Endothelial cell of umbilical vein (primary cell): Measurements from ENCODE around the gene LPAR1. TPM values are rescaled to one million over a fixed set of nuclear protein-coding genes. Genes with fewer than 3 reads are reported as not detected.

ENCODE experiments used
- BruUV-seq: library from RNA; stranded (reverse); fragments of 400-500 nt; replicated peaks from 2 replicates; lab custom pipeline; 2021; lab: Mats Ljungman, UMichigan
- CTCF ChIA-PET: fragments of 300-600, 350-600 bp; sonication (Branson Sonifier 250); formaldehyde crosslinking; loops from one replicate; lab custom pipeline; 2021; ENCODE audit warnings: antibody characterized with exemption, inconsistent platforms; lab: Charles Lee
- POLR2A ChIA-PET: fragments of 300-600, 350-600 bp; sonication (Branson Sonifier 250); formaldehyde crosslinking; loops from one replicate; lab custom pipeline; 2021; ENCODE audit warnings: antibody characterized with exemption, inconsistent platforms; lab: Charles Lee
- DNase-seq: peaks from one replicate; pipeline ENCODE4 v3.0.0-alpha.2; 2011; ENCODE audit warnings: low read depth, low spot score
- FAIRE-seq: peaks from 2 replicates; lab custom pipeline; 2011; peaks lifted over from hg19 to GRCh38; lab: Jason Lieb, UNC
- H2AFZ ChIP-seq: 2 replicates; pipeline ENCODE4 v1.6.0; 2012; ENCODE audit warnings: low read depth, low read length, control low read depth, inconsistent platforms
- H3K27ac ChIP-seq: 2 replicates; pipeline ENCODE4 v1.5.1; 2011; ENCODE audit warnings: low read depth, mild to moderate bottlenecking, control low read depth, low read length, moderate library complexity; ENCODE audit not compliant: insufficient read depth
- H3K27me3 ChIP-seq, 2 experiments: 2 replicates each; pipeline versions ENCODE4 v1.6.0 to v1.6.1; 2011; ENCODE audit warnings: low read length in 2 of 2, mixed read lengths in 1 of 2; ENCODE audit not compliant: control insufficient read depth in 2 of 2, insufficient read depth in 2 of 2
- H3K36me3 ChIP-seq, 2 experiments: 2 replicates in 1 of 2; 3 replicates in 1 of 2; pipeline ENCODE4 v1.5.1; 2011; ENCODE audit warnings: low read length in 2 of 2, mild to moderate bottlenecking in 1 of 2, moderate library complexity in 1 of 2; ENCODE audit not compliant: control insufficient read depth in 2 of 2, insufficient read depth in 2 of 2; ENCODE audit errors: extremely low read depth in 1 of 2
- H3K4me1 ChIP-seq: 3 replicates; pipeline ENCODE4 v1.5.1; 2011; ENCODE audit warnings: mild to moderate bottlenecking, low read length; ENCODE audit not compliant: control insufficient read depth, insufficient read depth; ENCODE audit errors: extremely low read depth
- H3K4me2 ChIP-seq: 2 replicates; pipeline ENCODE4 v1.6.1; 2011; ENCODE audit warnings: low read length, control low read depth, mixed read lengths; ENCODE audit not compliant: insufficient read depth
- H3K4me3 ChIP-seq, 3 experiments: fragments of 200-600 bp in 1 of 3; sonication (generic), shearing (Covaris generic) in 1 of 3; replicated peaks in 1 of 3; 2 replicates each; pipeline ENCODE4 v1.5.1; 2011 to 2016; ENCODE audit warnings: control low read depth in 3 of 3, low read length in 3 of 3, mild to moderate bottlenecking in 2 of 3, inconsistent platforms in 1 of 3, low read depth in 1 of 3, moderate library complexity in 1 of 3; ENCODE audit not compliant: insufficient read depth in 1 of 3
- H3K79me2 ChIP-seq: 2 replicates; pipeline ENCODE4 v1.6.0; 2012; ENCODE audit warnings: low read length, inconsistent platforms; ENCODE audit not compliant: control insufficient read depth, insufficient read depth
- H3K9ac ChIP-seq: replicated peaks from 2 replicates; pipeline ENCODE3; 2011; ENCODE audit warnings: low read length, control low read depth; ENCODE audit not compliant: insufficient read depth; ENCODE audit errors: extremely low read depth
- H3K9me1 ChIP-seq: replicated peaks from 3 replicates; pipeline ENCODE4 v1.6.0; 2011; ENCODE audit warnings: mild to moderate bottlenecking, low read length; ENCODE audit not compliant: control insufficient read depth, insufficient read depth; ENCODE audit errors: extremely low read depth
- H3K9me3 ChIP-seq: replicated peaks from 2 replicates; pipeline ENCODE4 v1.5.1; 2012; ENCODE audit warnings: low read length, inconsistent platforms; ENCODE audit not compliant: control insufficient read depth, insufficient read depth
- H4K20me1 ChIP-seq: replicated peaks from 2 replicates; pipeline ENCODE3; 2011; ENCODE audit warnings: mild to moderate bottlenecking, low read length; ENCODE audit not compliant: control insufficient read depth, insufficient read depth; ENCODE audit errors: extremely low read depth
- CTCF ChIP-seq, 2 donors: IDR thresholded peaks; 1 replicate in 1 of 2; 2 replicates in 1 of 2; pipeline ENCODE4 v1.5.1; 2011; ENCODE audit warnings: low read length in 2 of 2, mild to moderate bottlenecking in 2 of 2, moderate library complexity in 2 of 2, control low read depth in 1 of 2, inconsistent platforms in 1 of 2, low read depth in 1 of 2; ENCODE audit not compliant: insufficient read depth in 1 of 2; ENCODE audit errors: extremely low read depth in 1 of 2
- EZH2 ChIP-seq: IDR thresholded peaks from 2 replicates; pipeline ENCODE4 v1.6.1; 2012; ENCODE audit warnings: borderline replicate concordance, low read depth, mild to moderate bottlenecking, moderate library complexity, low read length, inconsistent platforms; ENCODE audit not compliant: severe bottlenecking
- FOS ChIP-seq: IDR thresholded peaks from 2 replicates; pipeline ENCODE4 v1.6.1; 2011; ENCODE audit warnings: mild to moderate bottlenecking, low read length, moderate library complexity, borderline replicate concordance; ENCODE audit not compliant: insufficient read depth
- GATA2 ChIP-seq: IDR thresholded peaks from 2 replicates; pipeline ENCODE4 v1.7.0; 2011; ENCODE audit warnings: low read depth, mild to moderate bottlenecking, moderate library complexity, mixed read lengths, low read length; ENCODE audit not compliant: insufficient read length, insufficient read depth
- JUN ChIP-seq: IDR thresholded peaks from 2 replicates; pipeline ENCODE4 v1.6.1; 2011; ENCODE audit warnings: borderline replicate concordance, low read depth; ENCODE audit not compliant: insufficient read length, insufficient read depth
- MAX ChIP-seq: IDR thresholded peaks from 2 replicates; pipeline ENCODE4 v1.6.1; 2011; ENCODE audit not compliant: insufficient read depth, insufficient read length
- MYC ChIP-seq: IDR thresholded peaks from one replicate; pipeline ENCODE4 v1.6.1; 2011; ENCODE audit warnings: mild to moderate bottlenecking, low read depth, low read length
- POLR2A ChIP-seq: IDR thresholded peaks from 2 replicates; pipeline ENCODE4 v1.6.1; 2012; ENCODE audit warnings: low read depth, mild to moderate bottlenecking, control low read depth, low read length
- POLR2AphosphoS5 ChIP-seq: IDR thresholded peaks from 2 replicates; pipeline ENCODE4 v1.6.1; 2012; ENCODE audit warnings: low read depth, mild to moderate bottlenecking, control low read depth, low read length, moderate library complexity; ENCODE audit not compliant: insufficient read depth
- dilution Hi-C: fragments of 300-500 bp; cut with MboI; formaldehyde crosslinking; loops from one replicate; pipeline ENCODE4 v1.15.0; 2019; ENCODE audit warnings: low sequenced_read_pairs; ENCODE audit not compliant: extremely low pct_ligation_motif_present
- intact Hi-C: fragments of 100-400 bp; cut with micrococcal nuclease; formaldehyde crosslinking; loops from one replicate; pipeline ENCODE4 v1.10.0; 2022
- polyA plus RNA-seq, 4 experiments: library from polyadenylated mRNA; depleted of rRNA in 3 of 4; stranded (reverse) in 3 of 4; unstranded in 1 of 4; fragments of >200 nt; gene quantifications; 2 replicates each; pipeline versions ENCODE4 v1.2.1 to v1.2.3, GENCODE V29; 2011 to 2012; ENCODE audit warnings: missing spikeins in 1 of 4
- total RNA-seq: library from RNA; stranded (reverse); gene quantifications from 2 replicates; pipeline ENCODE4 v1.2.3, GENCODE V29; 2021

Gene LPAR1
- total and polyA plus RNA-seq, 2 donors (not counting 3 experiments of a cell fraction or from before 2014, with no cell fraction given), result 0.88 to 3.0 TPM

- BruUV-seq, result no TSS peak
- Histone ChIP-seq H3K36me3 (no peaks in the 10 kb centered on the region), H3K9me3 (no peaks in the 10 kb centered on the region), H3K4me1 (no peaks in the 10 kb centered on the region), H3K4me3 (no peak overlapping the region), H3K9ac (no peak overlapping the region), H3K9me1 (no peaks in the 10 kb centered on the region), H3K27ac (no peak overlapping the region), H4K20me1 (no peaks in the 10 kb centered on the region), H3K79me2 (no peaks in the 10 kb centered on the region), H2AFZ (no peak overlapping the region), H3K27me3 (no peaks in the 10 kb centered on the region), H3K4me2 (no peak overlapping the region)
- dilution Hi-C loops (no loop called here), intact Hi-C loops (loop anchor here (10.0 kb wide), 1 partner anchor 457 kb away; no protein-coding TSS in a partner anchor)
- FAIRE-seq, result no peak
- no peak for DNase-seq
- TF ChIP-seq POLR2AphosphoS5 (no peak), JUN (no peak), FOS (no peak), GATA2 (no peak), MAX (no peak), CTCF (IDR thresholded peaks at IDR 0.05; ENCODE audit: extremely low read depth in 1 of 2, insufficient read depth in 1 of 2, low read depth in 1 of 2, low read length in 2 of 2) (no peak), MYC (no peak), POLR2A (no peak), EZH2 (no peak)
- ChIA-PET CTCF (no interaction called here), POLR2A (no interaction called here)
These were observed 200.8 kb downstream of the LPAR1 start for GRCh38 chr9:110837401-110838005.
